NOMO-1 treated with dmso at 0.1 percent for 144 hours (cell line): ENCODE measurements around the gene SPECC1.
"Not testable (repeated sequence)": the region's sequence is repeated elsewhere in the genome, so short reads cannot be mapped to it uniquely, and the experiment has no call there.

Source experiments
- DNase-seq: peaks from one replicate; lab custom pipeline; 2025; ENCODE audit not compliant: unreplicated experiment; lab: John Stamatoyannopoulos, UW

Gene SPECC1

GRCh38 chr17:20291853-20292252 is 282.7 kb downstream of the SPECC1 start:
- no peak for DNase-seq

DNA sequence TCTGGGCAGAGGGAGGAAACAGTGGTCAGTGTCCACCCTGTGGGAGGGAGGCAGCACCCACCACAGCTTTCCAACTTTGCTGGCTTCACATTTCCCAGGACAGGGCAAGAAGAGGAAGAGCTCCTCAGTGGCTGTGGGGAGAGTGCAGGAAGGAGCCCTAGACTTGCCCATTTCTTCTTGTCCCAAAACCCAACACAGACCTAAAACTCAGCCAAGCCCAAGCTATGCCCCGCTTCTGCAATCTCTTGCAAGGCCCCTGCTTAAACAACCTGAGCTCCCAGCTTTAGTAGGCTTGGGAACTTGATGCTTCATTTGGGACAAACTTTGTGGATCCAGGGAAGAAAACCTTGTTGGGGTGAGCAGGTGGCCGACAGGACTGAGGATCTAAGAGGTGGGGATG is 284.3 kb downstream of the SPECC1 start:
- DNase-seq, result no peak

- DNase-seq, result no peak
Observed at GRCh38 chr17:20294120-20294519, 285.0 kb downstream of the SPECC1 start.

DNA sequence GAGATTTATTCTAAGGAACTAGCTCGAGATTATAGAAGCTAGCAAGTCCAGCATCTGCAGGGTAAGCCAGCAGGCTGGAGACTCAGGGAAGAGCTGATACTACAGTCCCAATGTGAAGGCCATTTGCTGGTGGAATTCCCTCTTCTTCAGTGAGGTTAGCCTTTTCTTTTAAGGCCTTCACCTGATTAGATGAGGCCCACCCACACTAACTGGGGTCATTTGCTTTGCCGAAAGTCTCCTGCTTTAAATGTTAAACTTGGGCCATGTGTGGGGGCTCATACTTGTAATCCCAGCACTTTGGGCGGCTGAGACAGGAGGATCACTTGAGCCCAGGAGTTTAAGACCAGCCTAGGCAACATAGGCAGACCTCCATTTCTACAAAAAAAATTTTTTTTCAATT is 289.9 kb downstream of the SPECC1 start:
- DNase-seq, result no peak

GRCh38 chr17:20300436-20300934 is 291.3 kb downstream of the SPECC1 start:
- DNase-seq, result no peak

DNA sequence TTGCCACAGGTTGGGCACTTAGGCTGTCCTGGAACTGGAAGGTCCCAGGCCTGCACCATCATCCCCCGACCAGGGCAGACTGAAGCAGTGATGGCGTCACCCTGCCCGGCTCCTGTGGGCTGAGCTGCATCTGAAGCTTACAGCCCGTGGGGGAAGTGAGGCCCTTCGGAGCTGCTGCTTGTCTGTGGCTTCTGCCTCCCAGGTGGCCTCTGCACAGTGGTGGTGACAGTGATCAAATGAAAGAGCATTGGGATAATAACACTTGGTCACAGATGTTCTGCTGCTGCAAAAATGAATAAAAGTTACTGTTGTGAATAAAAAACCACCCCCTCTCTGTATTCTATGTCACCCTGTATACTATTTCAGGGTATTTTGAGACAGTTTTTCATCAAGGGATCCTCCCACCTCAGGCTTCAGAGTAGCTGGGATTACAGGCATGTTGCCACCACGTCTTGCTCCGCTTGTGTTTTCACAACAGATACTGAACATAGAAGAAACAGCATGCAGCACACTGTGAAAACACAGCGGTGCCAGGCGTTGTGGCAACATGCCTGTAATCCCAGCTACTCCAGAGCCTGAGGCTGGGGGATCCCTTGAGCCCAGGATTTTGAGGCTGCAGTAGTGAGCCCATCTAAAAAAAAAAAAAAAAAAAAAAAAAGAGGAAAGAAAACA is 293.2 kb downstream of the SPECC1 start:
- no peak for DNase-seq

GRCh38 chr17:20304961-20305360 is 295.8 kb downstream of the SPECC1 start:
- no peak for DNase-seq

DNA sequence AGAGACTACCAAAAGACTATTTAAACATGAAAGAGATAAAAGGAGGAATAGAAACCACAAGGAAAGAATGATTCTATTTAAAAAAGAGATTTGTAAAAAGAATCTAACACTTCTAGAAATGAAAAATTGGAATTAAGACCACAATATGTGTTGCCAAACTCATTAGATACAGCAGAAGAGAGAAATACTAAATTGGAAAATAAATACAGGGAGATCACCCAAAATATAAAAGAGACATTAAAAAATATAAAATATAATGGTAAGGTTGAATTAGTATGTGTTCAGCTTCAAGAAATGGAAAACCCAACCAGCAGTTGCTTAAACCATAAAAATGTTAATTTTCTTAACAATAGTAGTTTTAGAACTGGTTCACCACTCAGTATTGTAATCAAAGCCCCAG is 297.8 kb downstream of the SPECC1 start:
- no peak for DNase-seq

DNA sequence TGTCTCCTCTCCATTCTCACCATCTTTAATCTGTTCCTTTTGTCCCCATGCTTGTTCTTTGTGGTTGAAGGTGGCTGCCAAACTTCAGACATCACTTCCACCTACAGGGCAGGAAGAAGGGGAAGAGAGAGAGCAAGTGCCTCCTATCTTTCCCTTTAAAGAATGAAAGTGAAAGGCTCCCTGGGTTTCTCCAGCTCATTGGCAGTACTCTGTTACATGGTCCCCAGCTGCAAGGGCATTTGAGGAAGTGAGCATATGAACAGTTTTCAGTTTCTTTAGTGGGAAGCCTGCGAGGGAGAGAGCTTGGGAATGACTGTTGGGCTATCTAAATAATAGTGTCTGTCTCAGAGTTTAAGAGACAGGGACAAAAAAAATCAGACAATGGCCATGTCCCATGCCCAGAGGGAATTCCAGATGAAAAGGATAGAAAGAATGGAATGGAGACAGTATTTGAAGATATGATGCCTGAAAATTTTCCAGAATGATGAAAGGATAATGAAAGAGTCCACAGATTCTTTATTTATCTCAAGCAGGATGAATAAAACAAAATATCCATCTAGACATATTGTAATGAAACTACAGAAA is 298.3 kb downstream of the SPECC1 start:
- DNase-seq, result peak; percentile 24

- no peak for DNase-seq
Observed at GRCh38 chr17:20310481-20310880, 301.3 kb downstream of the SPECC1 start.

- DNase-seq, result no peak
Observed at GRCh38 chr17:20313306-20313705, 304.1 kb downstream of the SPECC1 start.

- DNase-seq, result no peak
Observed at GRCh38 chr17:20313891-20314290, 304.7 kb downstream of the SPECC1 start.

GRCh38 chr17:20314834-20315233 is 305.7 kb downstream of the SPECC1 start:
- DNase-seq, result no peak

DNA sequence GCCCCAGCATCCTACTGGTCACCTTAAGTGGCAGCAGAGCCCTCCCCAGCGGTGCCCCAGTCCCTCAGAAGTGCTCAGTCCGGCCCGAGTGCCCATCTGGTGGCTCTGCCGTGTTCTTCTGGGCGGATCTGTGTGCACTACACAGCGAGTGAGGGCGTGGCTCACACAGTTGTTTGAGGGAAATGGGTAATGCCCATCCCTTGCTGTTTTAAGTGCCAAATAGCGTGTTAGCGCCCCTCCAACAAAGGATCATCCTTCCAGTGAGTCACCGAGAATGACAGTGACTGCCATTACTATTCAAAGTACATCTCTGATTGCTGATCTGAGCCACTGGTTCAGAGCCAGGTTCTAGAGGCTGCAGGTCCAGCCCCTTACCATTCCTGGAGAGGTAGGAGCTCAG is 306.2 kb downstream of the SPECC1 start:
- no peak for DNase-seq

DNA sequence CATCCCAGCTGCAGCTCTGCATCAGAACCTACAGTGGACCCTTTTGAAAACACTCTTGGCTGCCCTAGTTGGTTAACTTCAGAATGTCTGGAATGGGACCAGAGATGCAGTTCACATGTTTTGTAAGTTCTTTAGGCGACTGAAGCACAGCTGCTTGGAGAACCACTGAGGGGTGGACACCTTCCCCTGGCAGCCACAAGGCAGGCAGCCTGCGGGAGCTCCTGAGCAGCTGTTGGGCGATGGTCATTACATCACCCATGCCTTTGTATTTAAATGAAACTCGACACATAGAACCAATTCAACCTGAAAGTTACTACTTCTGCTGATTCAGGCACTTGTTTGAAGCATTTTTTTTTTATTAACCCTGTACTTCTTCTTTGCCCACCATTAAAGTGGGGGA is 306.7 kb downstream of the SPECC1 start:
- no peak for DNase-seq

DNA sequence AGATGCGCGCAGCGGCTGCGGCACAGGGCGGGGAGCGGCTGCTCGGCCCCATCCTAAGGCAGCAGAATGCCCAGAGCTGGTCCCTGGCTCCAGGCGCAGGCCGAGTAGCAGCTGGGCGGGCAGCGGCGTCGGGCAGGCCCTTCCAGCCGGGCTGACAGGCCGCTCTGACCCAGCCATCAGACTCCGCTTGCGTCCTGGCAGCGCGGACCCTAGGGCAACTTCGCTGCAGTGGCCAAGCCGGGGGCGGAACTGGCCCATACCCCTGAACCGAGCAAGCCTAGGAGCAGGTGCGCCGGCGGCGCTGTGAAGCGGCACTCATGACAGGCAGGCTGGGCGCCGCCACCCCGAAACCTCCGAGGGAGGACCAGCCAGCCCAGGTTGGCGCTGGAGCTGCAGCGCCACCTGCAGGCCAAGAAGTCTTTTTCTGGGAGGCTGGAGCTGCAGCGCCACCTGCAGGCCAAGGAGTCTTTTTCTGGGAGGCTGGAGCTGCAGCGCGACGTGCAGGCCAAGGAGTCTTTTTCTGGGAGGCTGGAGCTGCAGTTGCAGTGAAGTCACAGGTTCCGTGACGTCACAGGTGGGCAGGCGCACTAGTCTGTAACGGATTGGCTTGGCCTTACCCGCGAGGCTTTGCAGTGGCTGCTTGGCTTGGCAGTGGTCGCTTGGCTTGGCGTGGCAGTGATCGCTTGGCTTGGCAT is 311.5 kb downstream of the SPECC1 start:
- peak; percentile 15 for DNase-seq

- not testable (repeated sequence) for DNase-seq
Observed at GRCh38 chr17:20321357-20321756, 312.2 kb downstream of the SPECC1 start.

- not testable (repeated sequence) for DNase-seq
Observed at GRCh38 chr17:20327739-20328138, 318.6 kb downstream of the SPECC1 start.

- DNase-seq, result not testable (repeated sequence)
Observed at GRCh38 chr17:20351405-20351804, 342.2 kb downstream of the SPECC1 start.

DNA sequence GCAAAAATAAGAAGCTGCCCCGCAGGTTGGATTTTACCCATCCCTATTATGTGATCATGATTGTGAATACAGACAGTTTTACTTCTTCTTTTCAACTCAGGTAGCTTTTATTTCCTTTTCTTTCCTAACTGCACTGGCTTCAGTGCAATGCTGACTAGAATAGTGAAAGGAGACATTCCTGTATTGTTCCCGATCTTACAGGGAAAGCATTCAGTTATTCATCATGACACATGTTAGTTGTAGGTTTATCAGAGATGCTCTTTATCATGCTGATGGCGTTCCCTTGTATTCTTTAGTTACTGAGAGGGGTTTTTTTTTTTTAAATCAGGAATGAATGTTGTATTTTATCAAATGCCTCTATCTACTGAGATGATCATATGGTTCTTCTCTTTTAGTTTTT is 343.4 kb downstream of the SPECC1 start:
- DNase-seq, result not testable (repeated sequence)

DNA sequence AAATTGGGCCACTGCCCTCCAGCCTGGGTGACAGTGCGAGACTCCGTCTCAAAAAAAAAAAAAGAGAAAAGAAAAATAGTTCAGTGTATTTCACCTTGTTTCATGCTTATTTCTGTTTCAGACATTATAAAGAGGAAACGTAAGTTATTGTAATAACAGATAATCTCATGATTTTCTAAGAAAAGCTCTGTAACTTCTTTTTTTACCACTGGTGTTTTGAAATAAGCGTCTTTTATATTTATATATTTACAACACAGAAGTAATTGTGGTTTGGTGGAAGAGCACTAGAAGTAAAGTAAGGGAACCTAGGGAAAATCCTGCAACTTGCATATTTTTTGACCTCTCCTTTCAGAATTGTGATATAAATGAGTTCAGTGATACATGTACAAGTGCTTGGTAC is 354.7 kb downstream of the SPECC1 start:
- DNase-seq, result not testable (repeated sequence)
